Measurements from ENCODE around the gene HEPACAM.

HEPACAM gene

GRCh38 chr11:124898711-124899110 is 37.1 kb downstream of the HEPACAM start:
- peak; percentile 85 for DNase-seq

- DNase-seq: peak; percentile 93
These were observed 37.6 kb downstream of the HEPACAM start for GRCh38 chr11:124898263-124898680.

- DNase-seq: no peak
These were observed 38.1 kb downstream of the HEPACAM start, which contains the start of gene ROBO4 for GRCh38 chr11:124897674-124898262. Gene ROBO4, minus strand, starts transcription at chr11:124897865. Its CDS starts 70 bp downstream, at chr11:124897795.

DNA sequence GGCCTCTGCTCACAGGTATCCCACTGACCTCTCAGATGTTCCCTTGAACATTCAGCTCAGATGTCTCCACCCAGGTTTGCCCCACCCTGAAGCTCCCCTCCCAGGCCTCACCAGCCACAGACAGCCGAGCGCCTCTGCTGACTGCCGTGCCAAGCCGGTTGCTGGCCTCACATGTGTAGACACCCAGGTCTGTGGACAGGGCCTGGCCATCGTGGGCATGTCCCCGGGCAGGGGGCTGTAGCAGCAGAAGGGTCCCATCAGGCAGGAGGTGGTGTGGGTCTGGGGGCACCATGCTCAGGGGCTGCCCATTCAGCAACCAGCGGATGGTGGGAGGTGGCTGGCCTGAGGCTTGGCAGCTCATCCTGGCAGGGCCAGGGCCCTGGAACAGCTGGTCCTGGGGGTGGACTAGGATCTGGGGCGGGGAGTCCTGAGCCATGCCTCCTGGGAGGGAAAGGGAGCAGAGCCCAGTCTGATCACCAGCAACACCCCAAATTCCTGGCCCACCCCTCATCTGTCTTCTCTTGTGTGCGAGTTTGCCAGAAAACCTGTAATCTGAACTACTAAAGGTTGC is 38.9 kb downstream of the HEPACAM start:
- no peak for DNase-seq

GRCh38 chr11:124896071-124896750 is 39.6 kb downstream of the HEPACAM start:
- peak; percentile 85 for DNase-seq

GRCh38 chr11:124895471-124895971 is 40.3 kb downstream of the HEPACAM start:
- no peak for DNase-seq

DNA sequence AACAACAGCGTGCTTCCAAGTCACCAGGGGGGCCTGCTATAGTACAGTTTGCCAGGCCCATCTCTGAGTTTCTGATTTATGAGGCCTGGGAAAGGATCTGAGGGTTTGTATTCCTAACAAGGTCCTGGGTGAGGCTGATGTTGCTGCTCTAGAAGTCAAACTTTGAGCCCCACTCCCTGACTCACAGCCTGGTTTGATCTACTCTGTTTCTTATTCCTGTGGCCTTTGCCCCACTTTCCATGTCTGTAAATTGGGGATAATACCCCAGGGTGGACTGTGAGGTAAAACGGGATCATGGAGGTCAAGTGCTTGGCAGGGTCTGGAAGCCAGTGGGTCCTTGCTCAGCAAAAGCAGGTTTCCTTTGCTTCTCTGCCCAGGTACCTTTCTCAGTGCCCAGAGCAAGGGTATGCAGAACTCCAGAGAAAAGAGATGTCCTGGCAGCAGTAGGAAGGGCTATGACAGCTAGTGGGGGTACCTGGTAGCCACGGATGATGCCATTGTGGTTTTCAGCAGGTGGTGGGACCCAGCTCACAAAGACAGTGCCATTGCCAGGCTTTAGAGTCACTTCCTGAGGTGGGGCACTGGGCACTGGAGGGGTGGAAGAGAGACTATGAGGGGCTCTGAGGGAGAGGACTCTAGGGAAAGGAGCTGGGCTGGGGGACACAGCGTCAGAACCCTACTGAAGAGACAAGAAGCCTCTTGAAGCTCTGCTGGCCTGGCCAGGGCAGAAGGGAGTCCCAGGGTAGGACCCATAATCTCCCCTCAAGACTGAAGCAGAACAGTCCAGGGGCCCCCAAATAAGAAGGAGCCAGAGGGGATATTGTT is 41.0 kb downstream of the HEPACAM start:
- DNase-seq: no peak

DNA sequence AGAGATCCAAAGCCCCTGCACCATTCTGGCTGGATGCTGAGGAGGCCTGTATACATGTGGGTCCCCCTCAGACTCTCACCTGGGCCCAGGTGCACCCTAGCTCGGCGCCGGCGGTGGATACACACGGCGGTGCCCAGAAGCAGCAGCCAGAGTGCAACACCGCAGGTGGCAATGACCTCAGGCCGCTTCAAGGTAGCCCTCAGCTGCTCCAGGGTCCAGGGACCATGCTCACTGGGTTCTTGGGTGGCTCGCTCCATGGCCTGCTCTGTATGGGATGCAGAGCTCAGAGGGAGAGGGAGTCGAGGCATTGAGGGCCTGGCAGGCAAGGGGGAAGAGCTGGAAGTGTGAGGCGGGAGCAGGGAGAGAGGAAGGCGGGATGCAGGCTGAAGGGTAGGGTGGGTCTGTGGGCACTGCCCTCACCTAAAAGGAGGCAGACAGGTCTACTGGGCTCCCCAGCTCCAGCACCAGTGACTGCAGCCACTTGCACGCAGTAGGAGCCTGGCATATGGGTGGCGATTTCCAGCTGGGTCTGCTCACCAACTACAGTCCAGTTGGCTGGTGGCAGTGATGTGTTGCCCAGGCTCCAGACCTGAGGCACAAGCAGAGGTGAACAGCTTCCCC is 42.0 kb downstream of the HEPACAM start:
- no peak for DNase-seq

GRCh38 chr11:124892750-124893454 is 42.9 kb downstream of the HEPACAM start:
- DNase-seq: no peak

GRCh38 chr11:124892146-124892545 is 43.7 kb downstream of the HEPACAM start:
- no peak for DNase-seq

- no peak for DNase-seq
These were observed 44.4 kb downstream of the HEPACAM start for GRCh38 chr11:124891373-124891861.

GRCh38 chr11:124890683-124891372 is 45.0 kb downstream of the HEPACAM start:
- DNase-seq: no peak

- DNase-seq: no peak
These were observed 45.7 kb downstream of the HEPACAM start for GRCh38 chr11:124890151-124890550.

DNA sequence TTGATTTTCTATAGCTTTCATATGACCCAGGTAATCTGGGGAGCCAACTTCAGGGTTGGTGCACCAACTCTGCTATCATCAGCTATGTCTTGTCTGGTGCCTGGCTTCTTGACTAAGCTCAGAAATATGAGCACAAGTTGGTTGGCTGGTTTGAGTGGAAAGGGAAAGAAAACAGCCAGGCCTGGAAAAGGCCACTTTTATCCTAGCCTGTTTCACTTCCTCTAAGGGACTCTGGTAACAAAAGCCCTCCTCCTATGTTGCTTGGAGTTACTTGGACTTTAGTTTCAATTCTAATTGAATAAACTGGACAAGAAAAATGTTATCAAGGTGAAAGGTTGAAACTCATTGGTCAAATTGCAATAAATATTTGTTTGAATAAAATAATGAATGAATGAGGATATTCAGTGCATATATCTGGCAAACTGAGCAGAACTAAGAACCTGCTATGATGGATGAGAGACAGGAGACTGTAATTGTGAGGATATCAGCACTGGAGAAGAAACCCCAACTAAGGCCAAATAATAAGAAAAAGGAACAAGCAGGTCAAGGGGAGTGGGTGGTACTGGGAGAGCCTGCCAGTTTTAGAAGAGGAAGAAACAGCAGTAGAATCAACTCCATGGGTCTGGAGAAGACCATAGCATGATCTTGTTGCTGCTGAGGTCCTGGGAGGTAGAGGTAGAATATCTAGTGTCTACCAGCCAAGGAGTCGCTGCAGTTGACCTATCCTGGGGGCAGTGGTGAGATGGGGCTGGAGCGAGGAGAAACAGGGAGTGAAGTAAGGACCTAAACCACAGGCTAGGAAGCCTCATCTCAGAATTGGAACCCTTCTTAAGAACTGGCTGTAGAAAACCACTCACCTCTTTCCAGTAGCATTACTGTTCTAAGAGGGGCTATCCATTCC is 46.4 kb downstream of the HEPACAM start:
- no peak for DNase-seq

DNA sequence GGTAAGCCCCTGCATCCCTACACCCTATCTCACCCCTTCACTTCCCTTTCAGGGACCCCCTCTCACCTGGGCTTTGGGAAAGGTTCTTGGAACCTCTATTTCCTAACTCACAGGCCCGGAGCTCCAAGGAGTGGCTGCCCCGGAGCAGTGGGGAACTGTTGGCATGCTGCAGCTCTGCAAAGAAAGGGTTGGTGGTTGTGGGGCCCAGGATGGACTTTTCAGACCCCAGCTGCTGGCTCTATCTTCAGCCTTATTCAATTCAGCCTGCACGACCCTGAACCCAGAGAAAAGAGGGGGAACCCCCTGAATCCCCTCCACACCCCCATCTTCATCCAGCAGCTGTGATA is 48.2 kb downstream of the HEPACAM start:
- no peak for DNase-seq

GRCh38 chr11:124886978-124887666 is 48.7 kb downstream of the HEPACAM start:
- no peak for DNase-seq

DNA sequence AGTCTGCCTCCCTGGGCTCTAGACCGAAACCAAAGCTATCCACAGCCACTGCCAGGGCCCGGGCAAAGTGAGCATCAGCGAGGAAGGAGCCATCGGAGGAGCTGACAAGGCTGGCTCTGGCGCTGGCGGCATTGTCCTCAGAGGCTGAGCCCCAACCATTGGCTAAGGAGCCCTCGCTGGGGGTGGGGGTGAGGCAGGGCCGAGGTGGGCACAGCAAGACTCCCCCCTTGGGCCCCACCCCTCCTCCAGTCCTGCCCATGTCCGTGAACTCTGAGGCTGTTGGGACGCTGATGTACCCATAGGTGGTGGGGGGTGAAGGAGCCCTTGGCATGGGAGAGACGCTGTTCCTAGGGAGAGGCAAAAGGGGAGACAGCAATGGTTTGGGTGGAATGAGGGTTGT is 49.4 kb downstream of the HEPACAM start:
- no peak for DNase-seq

GRCh38 chr11:124884869-124885479 is 50.9 kb downstream of the HEPACAM start:
- DNase-seq: no peak

GRCh38 chr11:124884340-124884739 is 51.5 kb downstream of the HEPACAM start:
- DNase-seq: no peak

All from EL (cell line).